ENCODE data around the gene MRPS5.
"Not testable (repeated sequence)": the region's sequence is repeated elsewhere in the genome, so short reads cannot be mapped to it uniquely, and the experiment has no call there.

MRPS5 gene

GRCh38 chr2:95121407-95122196 is at the start of gene MRPS5:
TSS of gene MRPS5 (minus strand) at chr2:95121808. CDS start at chr2:95121791, 17 bp downstream.
- DNase-seq = peak; percentile 79 to 83

GRCh38 chr2:95166065-95166763 is 44.6 kb upstream of the MRPS5 start:
- DNase-seq = no peak

- DNase-seq = peak; percentile 97
Measured at GRCh38 chr2:95165371-95166064, 43.9 kb upstream of the MRPS5 start, which contains the start of gene ZNF2. TSS of gene ZNF2 (plus strand) at chr2:95165809. CDS start at chr2:95176227, 10,418 bp downstream.

- no peak for DNase-seq
Measured at GRCh38 chr2:95165030-95165370, 43.4 kb upstream of the MRPS5 start.

GRCh38 chr2:95159690-95160449 is 38.3 kb upstream of the MRPS5 start, which contains the start of gene ZNF514:
TSS of gene ZNF514 (minus strand) at chr2:95159848. CDS start at chr2:95153253, 6,595 bp downstream.
- peak; percentile 79 to 83 for DNase-seq

GRCh38 chr2:95158891-95159619 is 37.4 kb upstream of the MRPS5 start:
- no peak for DNase-seq

- no peak for DNase-seq
Measured at GRCh38 chr2:95158441-95158840, 36.8 kb upstream of the MRPS5 start.

- DNase-seq = no peak
Measured at GRCh38 chr2:95149397-95149984, 27.9 kb upstream of the MRPS5 start.

GRCh38 chr2:95143838-95144237 is 22.2 kb upstream of the MRPS5 start:
- DNase-seq = no peak

GRCh38 chr2:95138702-95139101 is 17.1 kb upstream of the MRPS5 start:
- DNase-seq = no peak

- no peak for DNase-seq
Measured at GRCh38 chr2:95122197-95122551, 566 bp upstream of the MRPS5 start.

- DNase-seq = no peak
Measured at GRCh38 chr2:95121093-95121406, 558 bp downstream of the MRPS5 start.

GRCh38 chr2:95115418-95115817 is 6.2 kb downstream of the MRPS5 start:
- peak; percentile 75 to 79 for DNase-seq

- no peak for DNase-seq
Measured at GRCh38 chr2:95113464-95113863, 8.1 kb downstream of the MRPS5 start.

- DNase-seq = no peak
Measured at GRCh38 chr2:95110395-95110794, 11.2 kb downstream of the MRPS5 start.

GRCh38 chr2:95109260-95109659 is 12.3 kb downstream of the MRPS5 start:
- DNase-seq = no peak

GRCh38 chr2:95106081-95106480 is 15.5 kb downstream of the MRPS5 start:
- no peak for DNase-seq

GRCh38 chr2:95104606-95105005 is 17.0 kb downstream of the MRPS5 start:
- no peak for DNase-seq

- no peak for DNase-seq
Measured at GRCh38 chr2:95099910-95100309, 21.7 kb downstream of the MRPS5 start.

GRCh38 chr2:95098273-95098672 is 23.3 kb downstream of the MRPS5 start:
- DNase-seq = not testable (repeated sequence)

- no peak for DNase-seq
Measured at GRCh38 chr2:95091885-95092555, 29.6 kb downstream of the MRPS5 start.
